ENCODE results near the gene ZNF148. TPM values are rescaled to one million over a fixed set of nuclear protein-coding genes. Genes with fewer than 3 reads are reported as not detected.

Gene ZNF148, protein sequence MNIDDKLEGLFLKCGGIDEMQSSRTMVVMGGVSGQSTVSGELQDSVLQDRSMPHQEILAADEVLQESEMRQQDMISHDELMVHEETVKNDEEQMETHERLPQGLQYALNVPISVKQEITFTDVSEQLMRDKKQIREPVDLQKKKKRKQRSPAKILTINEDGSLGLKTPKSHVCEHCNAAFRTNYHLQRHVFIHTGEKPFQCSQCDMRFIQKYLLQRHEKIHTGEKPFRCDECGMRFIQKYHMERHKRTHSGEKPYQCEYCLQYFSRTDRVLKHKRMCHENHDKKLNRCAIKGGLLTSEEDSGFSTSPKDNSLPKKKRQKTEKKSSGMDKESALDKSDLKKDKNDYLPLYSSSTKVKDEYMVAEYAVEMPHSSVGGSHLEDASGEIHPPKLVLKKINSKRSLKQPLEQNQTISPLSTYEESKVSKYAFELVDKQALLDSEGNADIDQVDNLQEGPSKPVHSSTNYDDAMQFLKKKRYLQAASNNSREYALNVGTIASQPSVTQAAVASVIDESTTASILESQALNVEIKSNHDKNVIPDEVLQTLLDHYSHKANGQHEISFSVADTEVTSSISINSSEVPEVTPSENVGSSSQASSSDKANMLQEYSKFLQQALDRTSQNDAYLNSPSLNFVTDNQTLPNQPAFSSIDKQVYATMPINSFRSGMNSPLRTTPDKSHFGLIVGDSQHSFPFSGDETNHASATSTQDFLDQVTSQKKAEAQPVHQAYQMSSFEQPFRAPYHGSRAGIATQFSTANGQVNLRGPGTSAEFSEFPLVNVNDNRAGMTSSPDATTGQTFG
- 10 to 100 TPM; 17.0 to 34.9 (median 20.0) TPM for total RNA-seq

DNA sequence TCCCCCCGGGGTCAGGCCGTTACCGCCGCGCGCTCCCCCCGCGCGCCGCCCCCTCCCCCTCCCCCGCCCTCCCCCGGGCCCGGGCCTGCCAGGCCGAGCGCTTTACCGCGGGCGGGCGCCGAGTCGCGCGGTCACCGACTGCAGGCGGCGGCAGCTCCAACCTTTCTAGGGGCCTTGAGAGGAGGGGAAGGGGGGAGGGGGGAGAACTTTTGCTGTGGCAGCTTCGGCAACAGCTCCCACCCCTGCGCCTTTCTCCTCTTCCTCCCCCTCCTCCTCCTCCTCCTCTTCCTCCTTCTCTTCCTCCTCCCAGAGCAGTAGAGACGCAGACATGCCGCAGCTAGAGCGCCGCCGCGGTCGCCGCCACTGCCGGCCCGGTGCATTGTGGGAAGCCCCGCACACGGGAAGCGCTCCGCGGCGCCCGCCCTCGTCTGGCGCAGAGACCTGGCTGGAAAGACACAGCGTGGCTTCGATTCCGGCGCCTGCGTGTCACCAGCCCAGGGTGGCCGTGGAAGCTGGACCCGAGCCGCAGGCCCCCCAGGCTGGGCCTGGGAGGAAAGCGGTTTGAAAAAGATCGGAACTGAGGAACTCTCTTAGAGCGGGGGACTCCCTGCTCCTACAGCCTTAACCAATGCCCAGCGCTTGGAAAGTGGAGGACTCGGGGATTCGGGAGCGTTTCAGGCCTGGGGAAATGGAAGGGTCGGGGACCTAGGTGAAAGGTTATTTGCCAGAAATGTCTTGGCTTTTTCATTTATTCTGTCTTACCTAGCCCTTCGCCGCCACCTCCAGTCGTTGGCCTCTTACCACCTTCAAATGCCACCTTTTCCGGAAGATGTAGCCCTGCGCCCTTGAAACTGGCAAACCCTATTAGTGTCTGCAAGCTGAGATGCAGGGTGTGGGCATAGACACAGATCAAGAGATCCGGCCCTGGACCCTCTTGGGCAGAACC lies at the start of gene ZNF148:
Gene ZNF148 (minus strand): TSS at position 330 of the 946 bp plus-strand sequence. CDS start 61,685 bp downstream, outside the sequence.
- ATAC-seq: peak; percentile 97 to 98
- TF ChIP-seq POLR2A (IDR thresholded peaks at IDR 0.05): peak; percentile 53 to 79
- TF ChIP-seq, protein P1, sequence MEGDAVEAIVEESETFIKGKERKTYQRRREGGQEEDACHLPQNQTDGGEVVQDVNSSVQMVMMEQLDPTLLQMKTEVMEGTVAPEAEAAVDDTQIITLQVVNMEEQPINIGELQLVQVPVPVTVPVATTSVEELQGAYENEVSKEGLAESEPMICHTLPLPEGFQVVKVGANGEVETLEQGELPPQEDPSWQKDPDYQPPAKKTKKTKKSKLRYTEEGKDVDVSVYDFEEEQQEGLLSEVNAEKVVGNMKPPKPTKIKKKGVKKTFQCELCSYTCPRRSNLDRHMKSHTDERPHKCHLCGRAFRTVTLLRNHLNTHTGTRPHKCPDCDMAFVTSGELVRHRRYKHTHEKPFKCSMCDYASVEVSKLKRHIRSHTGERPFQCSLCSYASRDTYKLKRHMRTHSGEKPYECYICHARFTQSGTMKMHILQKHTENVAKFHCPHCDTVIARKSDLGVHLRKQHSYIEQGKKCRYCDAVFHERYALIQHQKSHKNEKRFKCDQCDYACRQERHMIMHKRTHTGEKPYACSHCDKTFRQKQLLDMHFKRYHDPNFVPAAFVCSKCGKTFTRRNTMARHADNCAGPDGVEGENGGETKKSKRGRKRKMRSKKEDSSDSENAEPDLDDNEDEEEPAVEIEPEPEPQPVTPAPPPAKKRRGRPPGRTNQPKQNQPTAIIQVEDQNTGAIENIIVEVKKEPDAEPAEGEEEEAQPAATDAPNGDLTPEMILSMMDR (IDR thresholded peaks at IDR 0.05 in 4 of 5, conservative IDR thresholded peaks at IDR 0.05 in 1 of 5): no peak
- peaks cover 13 to 21% of the 10 kb centered on the region in 2 donors for H3K4me1 ChIP-seq
- no peaks in the 10 kb centered on the region for H3K27me3 ChIP-seq
- peak within 1 kb of the TSS; percentile 84 to 95 (median 92) for H3K27ac ChIP-seq
- peak within 1 kb of the TSS; percentile 69 to 88 (median 78) for H3K4me3 ChIP-seq
- no peaks in the 10 kb centered on the region for H3K9me3 ChIP-seq
- DNase-seq: peak; percentile 82 to 87
- intact Hi-C loops (cut with DNase I; ENCODE audit: low total_unique reads) (loop anchor here (2.0 to 10.0 kb wide), 4 partner anchors 18 to 350 kb away; partner anchors contain the start of gene HEG1), in situ Hi-C loops (cut with MboI; ENCODE audit: low sequenced_read_pairs in 4 of 4) (no loop called here)
- H3K36me3 ChIP-seq: no peaks in the 10 kb centered on the region

DNA sequence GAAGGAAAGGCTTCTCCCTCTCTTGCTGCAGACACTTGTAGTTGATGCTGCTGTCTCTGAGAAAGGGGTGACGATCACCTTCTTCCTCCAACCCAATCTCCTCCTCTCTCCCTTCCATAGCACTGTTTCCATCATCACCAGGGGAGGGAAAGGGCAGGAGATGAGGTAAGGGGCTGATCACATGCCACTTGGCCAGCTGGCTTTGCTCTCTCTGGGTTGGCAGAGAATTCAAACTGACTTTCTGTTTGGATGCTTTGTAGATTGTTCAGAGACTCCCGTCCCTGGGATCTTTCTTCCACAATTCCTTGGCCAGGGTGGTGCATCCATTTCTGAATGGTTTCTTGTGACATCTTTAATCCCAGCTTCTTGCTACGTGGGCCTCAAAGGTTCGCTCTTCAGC lies 43.2 kb upstream of the ZNF148 start:
- intact Hi-C loops (cut with DNase I; ENCODE audit: low total_unique reads) (no loop called here), in situ Hi-C loops (cut with MboI; ENCODE audit: low sequenced_read_pairs in 4 of 4) (no loop called here)
- TF ChIP-seq, protein P1 (IDR thresholded peaks at IDR 0.05 in 4 of 5, conservative IDR thresholded peaks at IDR 0.05 in 1 of 5): no peak
- no peak for TF ChIP-seq POLR2A (IDR thresholded peaks at IDR 0.05)
- no peak overlapping the region for H3K4me3 ChIP-seq
- H3K4me1 ChIP-seq: no peaks in the 10 kb centered on the region
- H3K9me3 ChIP-seq: no peaks in the 10 kb centered on the region
- H3K36me3 ChIP-seq: no peaks in the 10 kb centered on the region
- no peaks in the 10 kb centered on the region for H3K27me3 ChIP-seq
- DNase-seq: no peak
- no peak overlapping the region for H3K27ac ChIP-seq
- ATAC-seq: no peak

DNA sequence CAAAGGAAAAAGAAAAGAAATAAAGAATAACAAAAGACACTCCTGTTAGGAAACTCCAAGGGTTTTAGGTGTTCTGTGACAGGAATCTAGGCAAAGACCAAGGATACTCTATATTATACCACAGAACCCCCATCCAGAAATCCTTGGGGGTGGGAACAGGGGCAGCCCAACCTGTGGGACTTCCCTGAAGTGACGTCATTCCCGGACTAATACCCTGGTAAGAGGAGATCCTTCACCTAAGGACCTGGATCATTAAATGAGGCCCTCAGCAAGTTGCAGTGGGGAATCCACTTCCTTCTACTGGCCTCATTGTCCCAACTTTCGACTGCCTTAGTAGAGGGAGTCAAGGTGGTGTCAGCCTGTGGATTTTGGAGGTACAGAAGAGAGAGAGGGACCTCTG lies 41.1 kb upstream of the ZNF148 start:
- no peak overlapping the region for H3K27ac ChIP-seq
- no peak for TF ChIP-seq POLR2A (IDR thresholded peaks at IDR 0.05)
- TF ChIP-seq, protein P1 (IDR thresholded peaks at IDR 0.05 in 4 of 5, conservative IDR thresholded peaks at IDR 0.05 in 1 of 5): no peak
- ATAC-seq (no peak), DNase-seq (no peak)
- H3K27me3 ChIP-seq: no peaks in the 10 kb centered on the region
- no peak overlapping the region for H3K4me3 ChIP-seq
- no peaks in the 10 kb centered on the region for H3K9me3 ChIP-seq
- H3K36me3 ChIP-seq: no peaks in the 10 kb centered on the region
- no peaks in the 10 kb centered on the region for H3K4me1 ChIP-seq
- in situ Hi-C loops (cut with MboI; ENCODE audit: low sequenced_read_pairs in 4 of 4) (no loop called here), intact Hi-C loops (cut with DNase I; ENCODE audit: low total_unique reads) (no loop called here)

DNA sequence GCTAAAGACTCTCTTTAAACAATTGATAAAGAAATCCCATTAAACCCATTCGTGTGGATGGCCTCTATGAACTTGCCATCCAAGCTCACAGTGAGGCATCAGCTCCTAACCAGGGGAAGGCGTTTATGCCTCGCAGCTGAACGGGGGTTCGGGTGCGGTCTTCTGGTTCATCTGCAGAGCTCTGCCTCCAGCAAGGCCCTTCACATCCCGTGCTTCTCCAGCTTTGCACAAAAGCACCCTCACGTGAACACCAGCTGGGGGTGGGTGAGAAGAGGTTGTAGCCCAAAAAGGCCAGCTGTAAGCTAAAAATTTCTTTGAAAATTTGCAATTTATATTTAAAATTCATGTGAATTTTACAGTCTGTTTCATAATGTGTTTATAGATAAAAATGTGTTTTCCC lies 39.5 kb upstream of the ZNF148 start:
- Histone ChIP-seq H3K4me1 (no peaks in the 10 kb centered on the region), H3K4me3 (no peak overlapping the region), H3K27ac (no peak overlapping the region), H3K9me3 (no peaks in the 10 kb centered on the region), H3K36me3 (no peaks in the 10 kb centered on the region), H3K27me3 (no peaks in the 10 kb centered on the region)
- intact Hi-C loops (cut with DNase I; ENCODE audit: low total_unique reads): no loop called here
- ATAC-seq (no peak), DNase-seq (no peak)
- no peak for TF ChIP-seq POLR2A (IDR thresholded peaks at IDR 0.05)
- TF ChIP-seq, protein P1 (IDR thresholded peaks at IDR 0.05 in 4 of 5, conservative IDR thresholded peaks at IDR 0.05 in 1 of 5): no peak
- in situ Hi-C loops (cut with MboI; ENCODE audit: low sequenced_read_pairs in 4 of 4): no loop called here
